Measurements from ENCODE around the gene TMTC2. TPM values are rescaled to one million over a fixed set of nuclear protein-coding genes. Genes with fewer than 3 reads are reported as not detected.

The TMTC2 gene
- total and polyA plus RNA-seq, 2 donors (not counting 1 experiment from before 2014, with no cell fraction given): 2.4 to 3.2 TPM

GRCh38 chr12:82926630-82927029, 239.9 kb downstream of the TMTC2 start:
- no peaks in the 10 kb centered on the region for H3K27me3 Mint-ChIP-seq
- 100% methylated on average over 2 of the region's 3 CpGs for WGBS (ENCODE audit: insufficient coverage)
- CTCF ChIA-PET: no interaction called here

DNA sequence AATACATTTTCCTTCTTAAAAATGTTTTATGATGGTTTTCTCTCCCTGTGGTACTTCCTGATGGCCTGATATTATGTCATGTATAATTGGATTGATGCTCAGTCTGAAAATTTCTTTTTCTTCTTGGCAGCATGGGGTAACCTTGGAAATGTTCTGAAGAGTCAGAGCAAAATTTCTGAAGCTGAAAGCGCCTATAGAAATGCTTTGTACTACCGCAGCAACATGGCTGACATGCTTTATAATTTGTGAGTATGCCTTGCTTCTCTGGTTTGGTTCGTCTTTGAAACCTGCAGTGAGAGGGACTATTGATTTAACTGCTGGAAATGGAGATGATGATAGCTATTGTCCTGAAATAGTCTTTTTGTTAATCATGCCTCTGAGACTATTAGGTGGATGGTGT, 243.6 kb downstream of the TMTC2 start:
- Histone ChIP-seq H3K27ac (ENCODE audit: low read length in 2 of 2) (no peak overlapping the region), H3K9ac (ENCODE audit: low read length) (no peak overlapping the region), H3K27me3 (replicated peaks in 1 of 4; ENCODE audit: control extremely low read depth in 1 of 4, control insufficient read depth in 3 of 4, insufficient read depth in 4 of 4, low read length in 3 of 4) (no peaks in the 10 kb centered on the region), H3K9me3 (ENCODE audit: control extremely low read depth in 1 of 3, control insufficient read depth in 2 of 3, insufficient read depth in 1 of 3, low read length in 2 of 3) (no peaks in the 10 kb centered on the region), H3K4me3 (ENCODE audit: control extremely low read depth in 1 of 5, extremely low read depth in 1 of 5, insufficient read depth in 1 of 5, low read depth in 2 of 5, low read length in 4 of 5) (no peak overlapping the region), H3K4me2 (replicated peaks; ENCODE audit: low read depth, low read length, poor library complexity, severe bottlenecking) (no peak overlapping the region), H3K79me2 (ENCODE audit: control insufficient read depth, insufficient read depth, low read length) (no peaks in the 10 kb centered on the region), H3K4me1 (ENCODE audit: control insufficient read depth in 2 of 2, insufficient read depth in 2 of 2, low read length in 2 of 2) (no peaks in the 10 kb centered on the region), H2AFZ (ENCODE audit: insufficient read depth, low read depth, low read length, poor library complexity, severe bottlenecking) (no peak overlapping the region), H4K20me1 (ENCODE audit: control insufficient read depth, insufficient read depth, low read length, poor library complexity, severe bottlenecking) (no peaks in the 10 kb centered on the region), H3K36me3 (replicated peaks in 1 of 2; ENCODE audit: control extremely low read depth in 1 of 2, control insufficient read depth in 1 of 2, extremely low read depth in 1 of 2, insufficient read depth in 2 of 2, low read length in 1 of 2) (no peaks in the 10 kb centered on the region)
- WGBS (ENCODE audit: insufficient coverage): 96% methylated on average over 3 of the region's 3 CpGs
- ATAC-seq (ENCODE audit: low read depth): no peak
- POLR2A ChIA-PET: no interaction called here
- CTCF ChIA-PET: no interaction called here
- Mint-ChIP-seq H3K9me3 (ENCODE audit: insufficient read depth) (peaks cover 4% of the 10 kb centered on the region), H3K4me3 (no peak overlapping the region), H3K27me3 (no peaks in the 10 kb centered on the region), H3K4me1 (no peaks in the 10 kb centered on the region), H3K27ac (no peak overlapping the region)
- DNase-seq: no peak
- intact Hi-C loops (cut with micrococcal nuclease): no loop called here
- TF ChIP-seq CTCF (IDR thresholded peaks at IDR 0.05) (no peak), EZH2 (IDR thresholded peaks at IDR 0.05; ENCODE audit: borderline replicate concordance, insufficient read depth, low read depth, low read length, poor library complexity, severe bottlenecking) (no peak)

More at GRCh38 chr12:82926630-82927029, 239.9 kb downstream of the TMTC2 start:
- Histone ChIP-seq H3K27me3 (replicated peaks in 1 of 4; ENCODE audit: control extremely low read depth in 1 of 4, control insufficient read depth in 3 of 4, insufficient read depth in 4 of 4, low read length in 3 of 4) (no peaks in the 10 kb centered on the region), H3K4me3 (ENCODE audit: control extremely low read depth in 1 of 5, extremely low read depth in 1 of 5, insufficient read depth in 1 of 5, low read depth in 2 of 5, low read length in 4 of 5) (no peak overlapping the region), H3K79me2 (ENCODE audit: control insufficient read depth, insufficient read depth, low read length) (no peaks in the 10 kb centered on the region), H3K4me2 (replicated peaks; ENCODE audit: low read depth, low read length, poor library complexity, severe bottlenecking) (no peak overlapping the region), H2AFZ (ENCODE audit: insufficient read depth, low read depth, low read length, poor library complexity, severe bottlenecking) (no peak overlapping the region), H3K4me1 (ENCODE audit: control insufficient read depth in 2 of 2, insufficient read depth in 2 of 2, low read length in 2 of 2) (no peaks in the 10 kb centered on the region), H3K9me3 (ENCODE audit: control extremely low read depth in 1 of 3, control insufficient read depth in 2 of 3, insufficient read depth in 1 of 3, low read length in 2 of 3) (no peaks in the 10 kb centered on the region), H3K36me3 (replicated peaks in 1 of 2; ENCODE audit: control extremely low read depth in 1 of 2, control insufficient read depth in 1 of 2, extremely low read depth in 1 of 2, insufficient read depth in 2 of 2, low read length in 1 of 2) (no peaks in the 10 kb centered on the region), H3K9ac (ENCODE audit: low read length) (no peak overlapping the region), H3K27ac (ENCODE audit: low read length in 2 of 2) (no peak overlapping the region), H4K20me1 (ENCODE audit: control insufficient read depth, insufficient read depth, low read length, poor library complexity, severe bottlenecking) (no peaks in the 10 kb centered on the region)
- Mint-ChIP-seq H3K27ac (no peak overlapping the region), H3K9me3 (ENCODE audit: insufficient read depth) (peaks cover 4% of the 10 kb centered on the region), H3K4me1 (no peaks in the 10 kb centered on the region), H3K4me3 (no peak overlapping the region)
- POLR2A ChIA-PET: no interaction called here
- intact Hi-C loops (cut with micrococcal nuclease): no loop called here
- TF ChIP-seq CTCF (IDR thresholded peaks at IDR 0.05) (no peak), EZH2 (IDR thresholded peaks at IDR 0.05; ENCODE audit: borderline replicate concordance, insufficient read depth, low read depth, low read length, poor library complexity, severe bottlenecking) (no peak)
- no peak for ATAC-seq (ENCODE audit: low read depth)
- DNase-seq: no peak

Data from B cell (primary cell).